HG02981 (cell line): ENCODE results near the gene NTNG2.
"Not testable (repeated sequence)": the region's sequence is repeated elsewhere in the genome, so short reads cannot be mapped to it uniquely, and the experiment has no call there.

ENCODE experiments used
- ATAC-seq: cut with Tn5 transposase; IDR thresholded peaks from one replicate; pipeline ENCODE4 v1.9.1; 2021; ENCODE audit warnings: mild to moderate bottlenecking, moderate library complexity; ENCODE audit not compliant: unreplicated experiment

Gene NTNG2

DNA sequence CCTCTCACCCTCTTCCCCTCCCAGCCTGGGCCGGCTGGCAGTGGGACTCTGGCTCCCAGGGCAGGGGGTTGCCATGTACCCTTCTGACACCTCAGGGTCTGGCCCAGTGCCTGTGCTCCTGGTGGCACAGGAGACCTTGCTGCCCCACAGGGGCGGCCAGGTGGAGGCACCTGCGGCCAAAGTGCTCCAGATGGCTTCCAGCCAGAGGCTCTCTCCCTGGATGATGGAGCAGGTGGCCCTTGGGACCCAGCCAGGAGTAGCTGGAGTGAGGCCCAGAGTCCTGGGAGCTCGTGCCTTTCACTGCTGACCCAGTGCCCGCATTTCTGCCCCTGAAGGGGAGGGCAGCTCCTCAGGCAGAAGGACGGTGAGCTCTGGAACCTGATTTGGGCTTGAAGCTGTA is 87.3 kb downstream of the NTNG2 start:
- no peak for ATAC-seq

DNA sequence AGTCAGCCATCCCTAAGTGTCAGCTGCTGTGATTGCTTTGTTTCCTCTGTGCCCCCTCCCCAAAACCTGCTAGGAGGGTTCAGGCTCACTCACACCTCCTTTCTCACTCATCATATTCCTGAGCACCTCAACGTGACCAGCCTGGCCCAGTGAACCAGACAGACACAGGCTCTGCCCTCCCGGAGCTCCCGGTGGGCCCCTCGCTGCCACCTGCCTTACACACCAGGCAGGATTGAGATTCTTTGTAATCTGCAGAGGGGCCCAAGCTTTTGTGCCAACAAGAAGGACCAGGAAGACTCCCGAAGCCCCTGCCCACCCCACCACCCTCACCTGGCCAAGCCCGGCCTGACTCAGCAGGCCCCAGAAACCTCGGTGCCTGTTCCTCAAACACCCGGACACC is 87.8 kb downstream of the NTNG2 start:
- ATAC-seq, result no peak

DNA sequence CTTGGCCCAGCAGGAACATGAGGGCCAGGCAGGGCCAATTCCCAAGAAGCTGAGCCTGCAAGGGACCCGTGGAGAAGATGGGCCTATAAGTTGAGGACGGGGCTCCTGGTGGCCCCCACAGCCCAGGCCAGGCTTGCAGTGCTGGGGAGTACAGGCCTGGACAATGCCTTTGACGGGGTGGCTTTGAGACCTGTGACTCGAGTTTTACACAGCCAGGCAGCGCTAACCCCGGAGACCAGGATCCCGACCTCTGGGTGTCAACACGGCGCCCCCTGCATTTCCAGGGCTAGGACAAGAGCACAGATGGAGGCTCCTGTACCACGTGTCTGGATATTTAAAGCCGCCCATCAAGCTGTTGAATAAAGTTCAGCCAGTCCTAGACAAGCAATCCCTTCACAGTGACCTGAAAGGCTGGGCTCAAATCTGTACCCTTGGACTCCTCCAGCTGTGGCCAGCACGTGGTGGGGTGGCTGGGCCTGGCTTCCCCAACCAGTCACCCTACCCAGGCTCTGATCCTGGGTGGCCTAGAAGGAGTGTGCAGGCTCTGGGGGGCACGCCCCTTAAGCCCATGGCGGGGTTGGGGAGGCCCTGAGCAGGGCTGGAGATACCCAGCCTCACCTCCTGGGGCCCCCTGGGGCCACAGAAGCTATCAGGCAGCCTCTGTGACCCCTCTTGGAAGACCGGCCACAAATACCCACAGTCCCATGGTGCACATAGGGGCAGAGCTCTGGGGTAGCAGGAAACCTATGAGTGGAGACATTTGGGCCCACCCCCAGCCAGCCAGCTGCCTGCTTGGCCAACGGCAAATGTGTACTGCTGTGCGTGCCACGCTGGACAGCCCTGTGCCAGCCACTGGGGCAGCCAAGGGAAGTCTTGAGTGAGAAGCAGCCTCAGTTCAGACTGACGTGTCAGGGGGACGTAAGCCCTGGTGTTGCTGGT is 88.7 kb downstream of the NTNG2 start:
- ATAC-seq, result no peak

DNA sequence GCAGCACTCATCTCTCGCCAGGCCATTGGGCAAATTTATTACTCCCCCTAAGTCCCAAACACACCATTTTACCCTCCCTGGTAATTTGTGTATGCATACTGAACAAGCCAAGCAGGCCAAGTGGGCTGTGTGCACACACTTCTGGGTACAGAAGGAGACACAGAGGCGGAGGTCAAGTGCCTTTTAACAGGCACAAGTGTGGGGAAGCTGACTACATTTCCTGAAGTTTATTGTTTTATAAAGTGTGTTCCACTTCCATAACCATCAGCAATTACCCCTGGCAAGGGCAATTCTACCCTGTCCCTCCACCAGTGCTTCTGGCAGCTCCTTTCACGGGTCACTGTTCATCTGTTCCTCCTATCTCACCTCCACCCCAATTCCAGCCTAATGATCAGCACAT is 99.0 kb downstream of the NTNG2 start:
- no peak for ATAC-seq

DNA sequence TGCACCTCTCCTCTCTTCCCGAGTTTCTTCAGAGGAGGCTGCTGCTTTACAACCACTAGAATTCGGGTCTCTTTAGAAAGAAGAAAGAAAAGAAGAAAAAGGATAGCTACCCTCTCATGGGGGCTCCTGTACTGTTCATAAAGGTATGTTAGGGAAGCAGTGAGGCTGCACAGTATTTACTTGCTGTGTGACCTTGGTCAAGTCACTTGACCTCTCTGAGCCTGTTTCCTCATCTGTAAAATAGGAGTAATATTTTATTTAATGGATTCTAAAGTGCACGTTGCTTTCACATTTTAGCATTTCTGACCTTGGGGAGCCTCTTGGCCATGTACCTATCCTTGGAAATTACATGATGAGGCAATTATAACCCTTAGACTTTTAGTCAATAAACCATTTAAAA is 104.2 kb downstream of the NTNG2 start:
- ATAC-seq, result no peak

DNA sequence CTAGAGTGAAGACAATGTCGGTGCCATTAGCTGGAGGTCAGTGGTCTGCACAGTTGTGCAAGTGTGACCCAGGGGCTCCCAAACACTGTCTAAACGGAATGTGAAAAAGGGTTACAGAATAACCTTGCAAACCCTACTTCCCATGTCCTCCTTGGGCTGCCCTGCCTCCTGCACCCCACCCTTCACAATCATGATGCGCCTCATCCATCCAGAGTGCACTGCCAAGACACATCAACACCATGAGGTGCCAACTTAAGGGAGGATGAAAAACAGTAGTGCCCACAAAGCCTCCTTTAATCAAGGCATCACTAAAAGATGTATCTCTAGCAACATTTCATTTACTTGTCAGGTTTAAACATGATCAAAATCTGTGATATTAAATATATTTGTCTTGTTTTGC is 105.8 kb downstream of the NTNG2 start:
- no peak for ATAC-seq

DNA sequence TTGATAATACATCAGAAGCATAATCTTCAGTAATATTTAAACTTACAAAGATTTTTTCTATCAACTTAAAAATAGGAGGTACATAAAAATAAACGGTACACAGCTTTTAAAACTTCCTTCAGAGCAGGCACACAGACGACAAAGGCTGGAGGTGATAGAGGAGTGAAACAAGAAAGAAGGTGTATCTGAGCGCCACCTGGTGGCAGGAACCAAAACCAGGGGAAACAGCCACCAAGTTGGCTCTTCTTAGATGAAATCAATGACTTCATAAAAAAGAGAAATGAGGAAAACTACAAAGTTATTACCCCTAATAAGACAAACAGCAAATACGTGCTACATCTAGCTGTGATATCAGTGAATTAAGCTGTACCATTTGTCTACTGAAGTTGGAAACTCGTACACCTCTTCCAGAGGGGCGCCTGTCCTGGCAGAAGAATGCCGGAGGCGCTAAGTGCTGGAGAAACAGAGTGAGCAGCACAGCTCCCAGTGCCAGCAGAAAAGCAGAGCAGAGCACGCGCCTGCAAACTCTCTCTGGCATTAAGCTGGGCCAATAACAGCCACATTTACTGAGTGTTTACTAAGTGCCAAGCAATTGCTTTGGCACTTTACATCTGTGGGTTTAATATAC is 107.0 kb downstream of the NTNG2 start:
- no peak for ATAC-seq

DNA sequence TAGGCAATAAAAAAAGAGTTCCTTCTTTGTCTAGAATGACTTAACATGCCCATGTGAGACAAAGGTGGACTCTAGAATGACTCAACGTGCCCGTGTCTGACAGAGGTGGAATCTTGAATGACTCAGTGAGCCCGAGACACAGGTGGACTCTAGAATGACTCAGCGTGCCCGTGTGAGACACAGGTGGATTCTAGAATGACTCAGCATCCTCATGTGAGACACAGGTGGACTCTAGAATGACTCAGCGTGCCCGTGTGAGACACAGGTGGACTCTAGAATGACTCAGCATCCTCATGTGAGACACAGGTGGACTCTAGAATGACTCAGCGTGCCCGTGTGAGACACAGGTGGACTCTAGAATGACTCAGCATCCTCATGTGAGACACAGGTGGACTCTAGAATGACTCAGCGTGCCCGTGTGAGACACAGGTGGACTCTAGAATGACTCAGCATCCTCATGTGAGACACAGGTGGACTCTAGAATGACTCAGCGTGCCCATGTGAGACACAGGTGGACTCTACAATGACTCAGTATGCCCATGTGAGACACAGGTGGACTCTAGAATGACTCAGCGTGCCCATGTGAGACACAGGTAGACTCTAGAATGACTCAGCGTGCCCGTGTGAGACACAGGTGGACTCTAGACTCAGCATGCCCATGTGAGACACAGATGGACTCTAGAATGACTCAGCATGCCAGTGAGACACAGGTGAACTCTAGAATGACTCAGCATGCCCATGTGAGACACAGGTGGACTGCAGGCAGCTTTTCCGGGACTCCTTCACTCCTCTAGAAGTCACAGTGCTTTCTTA is 108.1 kb downstream of the NTNG2 start:
- ATAC-seq, result not testable (repeated sequence)

DNA sequence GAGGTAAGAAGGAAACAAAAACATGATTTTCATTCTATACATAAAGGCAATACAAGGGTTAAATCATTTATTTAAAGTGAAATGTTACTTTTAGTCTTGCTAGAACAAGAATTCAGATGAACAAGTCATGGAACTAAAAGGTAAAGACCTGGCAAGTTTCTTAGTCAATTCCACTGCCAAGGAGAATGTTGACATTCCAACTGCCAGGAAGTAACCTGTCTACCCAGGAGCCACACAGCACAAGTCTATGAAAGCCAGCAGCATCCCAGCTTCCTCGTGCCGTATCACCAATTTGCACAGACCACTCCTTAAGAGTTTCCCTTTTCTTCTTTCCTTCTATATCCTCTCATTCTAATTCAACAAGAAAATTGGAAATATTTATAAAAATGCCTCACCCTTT is 113.0 kb downstream of the NTNG2 start:
- ATAC-seq, result no peak

DNA sequence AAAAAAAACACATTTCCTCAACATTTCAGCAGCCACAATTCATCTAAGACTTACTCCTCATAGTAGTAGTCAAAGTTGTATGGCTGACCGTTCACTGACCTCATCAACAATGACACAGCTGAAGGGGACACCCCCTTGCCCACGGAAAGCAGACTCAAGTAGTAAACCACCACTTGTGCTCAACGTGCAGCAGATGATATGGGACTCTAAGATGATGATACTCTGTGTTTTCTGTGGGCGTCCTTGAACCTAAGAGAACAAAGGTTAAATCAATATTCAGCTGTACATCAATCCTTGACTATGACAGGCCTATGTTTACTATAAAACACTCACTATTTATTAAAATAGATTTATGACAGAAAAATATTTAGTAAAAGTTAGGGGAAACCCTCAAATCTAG is 121.3 kb downstream of the NTNG2 start:
- ATAC-seq, result no peak

DNA sequence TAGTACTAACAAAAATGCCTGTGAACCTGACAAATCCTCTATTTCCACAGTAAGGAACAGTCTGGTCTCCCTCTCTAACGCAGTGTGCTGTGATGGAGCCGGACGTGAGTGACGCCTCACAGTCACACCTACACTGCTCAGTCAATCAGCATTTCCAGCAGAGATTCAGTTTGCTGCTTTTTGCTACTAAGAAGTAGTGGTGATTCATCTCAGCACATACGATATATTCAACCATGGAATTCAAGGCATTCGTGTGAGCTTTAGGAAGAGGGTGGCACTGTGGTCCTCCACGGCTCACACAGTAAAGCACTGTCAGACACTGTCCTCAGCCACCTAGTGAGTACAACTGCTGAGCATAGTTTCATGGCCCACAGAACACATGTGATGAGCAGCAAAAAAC is 122.0 kb downstream of the NTNG2 start:
- ATAC-seq, result no peak

DNA sequence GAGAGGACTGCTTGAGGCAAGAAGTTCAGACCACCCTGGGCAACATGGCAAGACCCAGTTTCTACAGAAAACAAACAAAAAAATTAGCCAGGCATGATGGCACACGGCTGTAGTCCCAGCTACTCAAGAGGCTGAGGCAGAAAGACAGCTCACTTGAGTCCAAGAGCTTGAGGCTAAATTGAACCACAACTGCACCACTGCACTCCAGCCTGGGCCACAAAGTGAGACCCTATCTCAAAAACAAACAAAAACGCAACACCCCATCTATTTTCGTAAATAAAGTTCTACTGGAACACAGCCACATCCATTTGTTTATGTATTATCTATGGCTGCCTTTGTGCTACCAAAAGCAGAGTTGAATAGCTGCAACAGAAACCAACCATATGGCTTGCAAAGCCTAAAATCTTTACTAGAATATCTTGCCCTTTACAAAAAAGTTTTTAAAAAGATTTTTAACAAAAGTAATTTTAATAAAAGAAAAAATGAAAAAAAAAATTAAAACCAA is 125.5 kb downstream of the NTNG2 start:
- no peak for ATAC-seq

DNA sequence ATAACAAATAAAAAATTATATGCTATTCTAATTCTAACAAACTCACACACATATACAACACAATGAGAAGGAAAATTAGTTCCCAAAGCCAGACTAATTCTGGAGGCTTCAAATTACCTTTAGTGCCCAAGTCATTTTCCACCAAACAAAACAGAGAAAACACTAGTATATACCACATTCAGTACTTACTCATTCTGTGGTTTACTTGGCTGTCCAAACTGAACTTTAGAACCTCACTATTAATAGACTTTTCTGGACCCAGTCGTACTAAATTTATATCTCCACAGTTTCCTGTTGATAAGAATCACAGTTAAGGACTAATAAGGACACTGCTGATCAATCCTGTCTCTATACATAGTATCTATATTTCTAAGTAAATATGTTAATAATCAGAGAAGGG is 126.5 kb downstream of the NTNG2 start:
- ATAC-seq, result no peak

DNA sequence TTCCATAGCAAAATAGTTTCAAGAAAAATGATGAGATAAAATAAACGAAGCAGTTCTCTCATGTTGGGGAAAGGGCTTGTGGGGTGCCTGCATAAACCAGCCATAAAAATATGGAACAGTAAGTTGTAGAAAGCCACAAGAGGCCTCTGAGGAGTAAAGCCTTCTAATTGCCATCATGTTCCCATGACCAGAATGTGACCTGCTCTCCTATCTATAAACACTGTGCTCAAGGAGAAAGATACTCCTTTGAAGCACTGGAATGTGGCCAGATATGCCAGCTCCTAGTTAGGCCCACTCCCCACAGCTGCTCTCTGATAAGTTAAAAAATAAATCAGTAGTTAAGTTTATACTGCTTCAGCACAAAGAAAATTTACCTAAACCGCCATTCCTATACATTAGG is 127.1 kb downstream of the NTNG2 start:
- no peak for ATAC-seq

DNA sequence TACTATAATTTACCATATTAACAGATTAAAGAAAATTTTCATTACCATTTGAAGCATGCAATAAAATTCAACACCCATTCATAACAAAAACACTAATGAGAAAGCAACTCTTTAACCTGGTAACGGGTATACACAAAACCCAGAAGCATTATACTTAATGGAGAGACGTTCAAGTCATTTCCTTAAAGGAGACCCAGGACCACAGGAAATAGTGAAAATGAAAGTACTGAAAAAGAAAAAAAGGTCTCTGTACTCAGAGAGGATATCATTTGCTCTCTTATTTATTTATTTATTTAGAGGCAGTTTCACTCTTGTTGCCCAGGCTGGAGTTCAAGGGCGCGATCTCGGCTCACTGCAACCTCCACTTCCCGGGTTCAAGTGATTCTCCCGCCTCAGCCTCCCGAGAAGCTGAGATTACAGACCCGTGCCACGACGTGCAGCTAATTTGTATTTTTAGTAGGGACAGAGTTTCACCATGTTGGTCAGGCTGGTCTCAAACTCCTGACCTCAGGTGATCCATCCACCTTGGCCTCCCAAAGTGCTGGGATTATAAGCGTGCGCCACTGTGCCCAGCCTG is 131.4 kb downstream of the NTNG2 start:
- no peak for ATAC-seq
